Measurements from ENCODE around the gene AAK1.
A peak's percentile ranks its signal among the peaks of the same experiment; 100 is the strongest.

The AAK1 gene

DNA sequence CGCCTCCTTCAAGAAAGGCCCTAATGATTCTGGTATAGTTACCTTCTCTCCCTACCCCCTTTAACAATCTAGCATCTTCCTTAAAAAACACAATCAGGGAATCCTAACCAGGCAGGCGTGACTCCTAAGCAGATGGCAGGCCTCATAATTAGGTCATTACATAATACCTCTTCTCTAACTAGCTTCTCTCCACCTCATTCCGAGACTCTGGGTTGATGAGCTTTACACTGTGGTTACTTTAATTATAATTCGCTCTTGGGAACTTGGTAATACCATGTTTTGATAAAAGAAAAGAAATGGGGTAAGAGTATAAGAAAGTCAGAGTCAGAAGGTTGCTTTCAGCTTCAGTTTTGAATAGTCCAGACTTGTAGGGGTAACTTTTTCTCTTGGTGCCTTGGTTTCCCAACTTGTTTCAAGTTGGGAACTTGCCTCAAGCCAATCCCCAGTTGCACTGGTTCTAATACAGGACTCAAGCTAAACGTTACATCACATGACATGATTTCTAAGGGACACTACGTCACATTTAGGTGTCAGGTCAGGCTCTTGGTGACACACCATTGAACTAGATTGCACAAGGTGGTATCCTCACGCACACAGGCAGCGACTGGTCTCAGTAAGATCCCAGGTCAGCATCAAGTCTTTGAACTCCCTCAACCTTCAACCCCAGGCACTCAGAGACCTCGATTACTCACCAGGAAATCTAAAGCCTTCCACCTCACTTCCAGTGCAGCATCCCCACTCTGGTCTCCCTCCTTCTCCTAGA, 59.2 kb downstream of the AAK1 start:
- Histone ChIP-seq H3K27me3 (no peaks in the 10 kb centered on the region), H4K20me1 (peaks cover 0 to 98% (median 0%) of the 10 kb centered on the region in 11 experiments; a peak in 12 of 22 replicates), H3K9ac (no peak overlapping the region), H3K4me3 (0 out of 20 replicates have a peak overlapping the region, but pooled peaks of 1 of the 10 experiments have one; percentile 54), H3K36me3 (peaks cover 0 to 23% (median 12%) of the 10 kb centered on the region in 11 experiments; a peak in 8 of 22 replicates), H3K4me2 (peak overlapping the region; percentile 71 to 96 (median 79)), H3K27ac (peak overlapping the region in 6 of 11 experiments; percentile 5 to 71 (median 20); a peak in 6 of 22 replicates), H3K9me3 (replicated peaks in 1 of 11) (peaks cover 0 to 4% (median 0%) of the 10 kb centered on the region in 11 experiments; a peak in 1 of 22 replicates), H3K4me1 (peaks cover 35 to 76% (median 59%) of the 10 kb centered on the region in 10 experiments)
- peak in 1 of 11 experiments; percentile 6; a peak in 1 of 22 replicates for TF ChIP-seq Cebpa-rat (IDR thresholded peaks at IDR 0.05)

DNA sequence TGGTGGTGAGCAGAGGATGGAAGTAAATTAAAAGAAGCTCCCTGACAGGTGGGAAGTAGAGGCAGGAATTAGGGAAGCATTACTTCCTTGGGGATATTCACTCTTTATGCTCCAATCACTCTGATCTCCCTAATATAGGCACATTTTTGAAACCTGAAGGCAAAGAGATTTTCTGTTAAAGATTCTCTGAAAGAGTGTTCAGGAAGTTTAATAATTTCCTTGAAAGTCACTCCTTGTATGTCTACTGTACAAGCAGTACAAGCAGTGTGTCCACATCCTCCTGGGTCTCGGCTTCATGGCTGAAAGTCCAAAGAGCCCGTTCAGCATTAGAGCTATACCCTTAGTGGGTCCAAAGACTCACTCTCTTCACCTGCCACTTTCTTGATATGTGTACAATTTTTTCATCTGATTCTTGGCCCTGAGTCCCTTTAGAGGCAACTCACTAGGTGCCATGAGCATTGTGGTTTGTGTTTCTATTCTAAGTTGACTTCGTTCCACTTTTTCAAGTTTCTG, 60.2 kb downstream of the AAK1 start:
- H3K4me1 ChIP-seq, result peaks cover 36 to 85% (median 61%) of the 10 kb centered on the region in 10 experiments
- no peak for TF ChIP-seq Cebpa-rat (IDR thresholded peaks at IDR 0.05)
- peaks cover 0 to 7% (median 0%) of the 10 kb centered on the region in 11 experiments; a peak in 1 of 22 replicates for H3K9me3 ChIP-seq (replicated peaks in 1 of 11)
- H3K27ac ChIP-seq, result peak overlapping the region in 10 of 11 experiments; percentile 56 to 71 (median 64); a peak in 20 of 22 replicates
- H3K4me3 ChIP-seq, result peak overlapping the region in 4 of 10 experiments; percentile 10 to 54 (median 36); a peak in 5 of 20 replicates
- peak overlapping the region; percentile 71 to 96 (median 79) for H3K4me2 ChIP-seq
- peaks cover 0 to 98% (median 0%) of the 10 kb centered on the region in 11 experiments; a peak in 10 of 22 replicates for H4K20me1 ChIP-seq
- H3K27me3 ChIP-seq, result no peaks in the 10 kb centered on the region
- peaks cover 0 to 22% (median 15%) of the 10 kb centered on the region in 11 experiments; a peak in 8 of 22 replicates for H3K36me3 ChIP-seq
- H3K9ac ChIP-seq, result peak overlapping the region in 5 of 11 experiments; percentile 37 to 64 (median 58); a peak in 6 of 22 replicates

DNA sequence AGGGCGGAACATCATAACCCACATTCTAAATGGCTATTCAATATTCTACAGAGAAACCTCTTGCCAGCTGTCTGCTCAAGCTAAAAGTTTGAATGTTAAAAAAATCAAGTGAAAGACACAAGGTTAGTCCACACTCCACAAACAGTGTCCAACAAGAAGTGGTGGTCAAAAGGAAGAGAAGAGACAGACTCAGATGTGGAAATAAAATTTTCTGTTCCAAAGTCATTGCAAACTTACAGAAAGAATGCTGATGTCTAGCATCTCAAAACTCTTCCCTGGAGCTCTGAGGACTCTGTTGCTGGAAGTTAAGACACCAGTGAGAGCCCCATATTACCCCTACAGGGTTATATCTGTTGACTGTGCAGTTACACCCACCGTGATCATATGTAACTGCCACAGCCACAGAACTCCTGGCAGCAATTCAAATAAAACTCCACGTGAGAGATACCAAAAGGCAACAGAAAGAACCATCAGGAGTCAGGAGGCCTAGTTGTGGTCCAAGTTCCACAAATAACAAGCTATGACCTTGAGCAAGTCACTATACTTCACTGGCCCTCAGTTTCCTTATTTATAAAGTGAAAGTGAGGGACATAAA, 60.9 kb downstream of the AAK1 start:
- Histone ChIP-seq H3K36me3 (peaks cover 0 to 22% (median 12%) of the 10 kb centered on the region in 11 experiments; a peak in 6 of 22 replicates), H3K4me2 (peak overlapping the region; percentile 71 to 96 (median 79)), H3K9me3 (replicated peaks in 1 of 11) (peaks cover 0 to 7% (median 0%) of the 10 kb centered on the region in 11 experiments; a peak in 1 of 22 replicates), H3K9ac (peak overlapping the region; percentile 10 to 64 (median 39); a peak in 17 of 22 replicates), H3K27me3 (no peaks in the 10 kb centered on the region), H3K4me3 (peak overlapping the region in 8 of 10 experiments; percentile 1 to 54 (median 22); a peak in 11 of 20 replicates), H3K4me1 (peaks cover 43 to 92% (median 67%) of the 10 kb centered on the region in 10 experiments), H3K27ac (peak overlapping the region; percentile 45 to 71 (median 64); a peak in 21 of 22 replicates), H4K20me1 (peaks cover 0 to 98% (median 1%) of the 10 kb centered on the region in 11 experiments; a peak in 13 of 22 replicates)
- no peak for TF ChIP-seq Cebpa-rat (IDR thresholded peaks at IDR 0.05)

DNA sequence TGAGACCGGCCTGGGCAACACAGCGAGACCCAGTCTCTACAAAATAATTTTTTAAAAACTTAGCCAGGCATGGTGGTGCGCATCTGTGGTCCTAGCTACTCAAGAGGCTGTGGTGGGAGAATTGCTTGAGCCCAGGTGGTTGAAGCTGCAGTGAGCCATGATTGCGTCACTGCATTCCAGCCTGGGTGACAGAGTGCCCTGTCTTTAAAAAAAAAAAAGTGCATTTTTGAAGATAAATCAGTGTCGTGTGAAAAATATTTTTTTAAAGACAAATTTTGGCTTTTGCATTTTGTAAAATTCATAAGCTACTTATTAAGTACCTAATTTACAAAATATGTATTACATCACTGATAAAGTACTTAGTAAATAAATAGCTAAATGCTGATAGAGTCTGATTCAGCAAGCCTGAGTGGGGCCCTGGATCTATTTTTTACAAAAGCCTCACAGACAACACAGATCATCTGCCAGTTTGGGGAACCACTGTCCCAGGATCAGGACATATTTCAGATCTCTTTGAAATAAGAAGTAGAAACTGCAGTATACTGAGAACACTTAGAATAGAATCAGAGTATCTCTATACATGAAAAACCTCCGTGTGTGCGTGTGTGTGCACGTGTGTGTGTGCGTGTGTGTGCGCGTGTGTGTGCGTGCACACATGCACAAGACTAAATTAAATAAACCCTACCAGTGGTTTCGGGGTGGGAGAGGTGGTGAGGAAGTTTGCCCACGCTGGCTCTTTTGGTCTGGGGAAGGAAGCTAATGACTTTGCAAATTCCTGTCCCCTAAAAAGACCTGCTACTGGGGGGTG, 61.6 kb downstream of the AAK1 start:
- peak overlapping the region; percentile 10 to 64 (median 39); a peak in 17 of 22 replicates for H3K9ac ChIP-seq

GRCh38 chr2:69580486-69580885, 63.1 kb downstream of the AAK1 start:
- Histone ChIP-seq H3K27ac (no peak overlapping the region), H3K4me3 (no peak overlapping the region), H4K20me1 (peaks cover 0 to 100% (median 10%) of the 10 kb centered on the region in 11 experiments; a peak in 14 of 22 replicates), H3K9ac (no peak overlapping the region), H3K9me3 (replicated peaks in 1 of 11) (peaks cover 0 to 7% (median 0%) of the 10 kb centered on the region in 11 experiments; a peak in 1 of 22 replicates), H3K4me1 (peaks cover 55 to 100% (median 79%) of the 10 kb centered on the region in 10 experiments), H3K27me3 (no peaks in the 10 kb centered on the region), H3K36me3 (peaks cover 0 to 16% (median 7%) of the 10 kb centered on the region in 11 experiments; a peak in 6 of 22 replicates), H3K4me2 (peak overlapping the region in 5 of 11 experiments; percentile 5 to 96 (median 90); a peak in 8 of 22 replicates)
- no peak for TF ChIP-seq Cebpa-rat (IDR thresholded peaks at IDR 0.05)

More for the DNA sequence above, 61.6 kb downstream of the AAK1 start:
- Histone ChIP-seq H3K9me3 (replicated peaks in 1 of 11) (peaks cover 0 to 7% (median 0%) of the 10 kb centered on the region in 11 experiments; a peak in 1 of 22 replicates), H3K27ac (peak overlapping the region; percentile 45 to 71 (median 64); a peak in 21 of 22 replicates), H3K4me3 (peak overlapping the region in 8 of 10 experiments; percentile 1 to 54 (median 22); a peak in 10 of 20 replicates), H4K20me1 (peaks cover 0 to 100% (median 8%) of the 10 kb centered on the region in 11 experiments; a peak in 14 of 22 replicates), H3K4me2 (peak overlapping the region; percentile 71 to 96 (median 79)), H3K4me1 (peaks cover 50 to 98% (median 74%) of the 10 kb centered on the region in 10 experiments), H3K36me3 (peaks cover 0 to 22% (median 12%) of the 10 kb centered on the region in 11 experiments; a peak in 6 of 22 replicates), H3K27me3 (no peaks in the 10 kb centered on the region)
- TF ChIP-seq Cebpa-rat (IDR thresholded peaks at IDR 0.05), result peak in 9 of 11 experiments; percentile 21 to 91 (median 68); a peak in 14 of 22 replicates

GRCh38 chr2:69579536-69579935, 64.0 kb downstream of the AAK1 start:
- no peak overlapping the region for H3K4me3 ChIP-seq
- H3K9me3 ChIP-seq (replicated peaks in 1 of 11), result peaks cover 0 to 4% (median 0%) of the 10 kb centered on the region in 11 experiments; a peak in 1 of 22 replicates
- peaks cover 51 to 95% (median 71%) of the 10 kb centered on the region in 10 experiments for H3K4me1 ChIP-seq
- peaks cover 0 to 16% (median 7%) of the 10 kb centered on the region in 11 experiments; a peak in 5 of 22 replicates for H3K36me3 ChIP-seq
- H3K27me3 ChIP-seq, result no peaks in the 10 kb centered on the region
- H3K9ac ChIP-seq, result no peak overlapping the region
- no peak overlapping the region for H3K27ac ChIP-seq
- TF ChIP-seq Cebpa-rat (IDR thresholded peaks at IDR 0.05), result no peak
- H4K20me1 ChIP-seq, result peaks cover 0 to 100% (median 10%) of the 10 kb centered on the region in 11 experiments; a peak in 14 of 22 replicates
- peak overlapping the region in 4 of 11 experiments; percentile 77 to 96 (median 91); a peak in 7 of 22 replicates for H3K4me2 ChIP-seq

DNA sequence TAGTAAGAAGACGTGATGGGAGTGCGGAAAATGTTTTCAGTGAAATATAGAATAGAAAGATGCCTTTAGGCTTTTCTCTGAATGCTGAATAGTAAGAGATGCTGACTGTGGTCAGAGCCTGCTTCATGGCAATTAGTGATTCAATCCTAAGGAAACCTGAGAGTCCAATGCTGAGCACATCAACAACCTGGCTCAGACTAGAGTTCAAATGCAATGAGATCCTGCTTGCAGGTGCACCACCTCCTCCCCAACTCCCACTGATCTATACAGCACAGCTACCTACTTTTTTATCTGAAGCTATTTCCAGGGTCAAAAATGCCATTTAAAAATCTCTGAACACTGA, 65.4 kb downstream of the AAK1 start:
- Histone ChIP-seq H3K9ac (no peak overlapping the region), H3K4me1 (peaks cover 37 to 92% (median 58%) of the 10 kb centered on the region in 10 experiments), H3K9me3 (replicated peaks in 1 of 11) (peaks cover 0 to 4% (median 0%) of the 10 kb centered on the region in 11 experiments; a peak in 1 of 22 replicates), H3K4me2 (peak overlapping the region in 10 of 11 experiments; percentile 16 to 69 (median 37); a peak in 13 of 22 replicates), H3K27me3 (no peaks in the 10 kb centered on the region), H3K27ac (no peak overlapping the region), H3K36me3 (peaks cover 0 to 17% (median 11%) of the 10 kb centered on the region in 11 experiments; a peak in 6 of 22 replicates), H3K4me3 (no peak overlapping the region), H4K20me1 (peaks cover 0 to 100% (median 13%) of the 10 kb centered on the region in 11 experiments; a peak in 12 of 22 replicates)
- no peak for TF ChIP-seq Cebpa-rat (IDR thresholded peaks at IDR 0.05)
